ENCODE results near the gene EPB41L4B. TPM values are rescaled to one million over a fixed set of nuclear protein-coding genes. Genes with fewer than 3 reads are reported as not detected.

EPB41L4B gene
- total and polyA plus RNA-seq, 2 donors (not counting 1 experiment from before 2014, with no cell fraction given) = 0.56 to 2.8 TPM

- Histone ChIP-seq H3K4me1 (ENCODE audit: control insufficient read depth, extremely low read depth, insufficient read depth, low read length) (peaks cover 7% of the 10 kb centered on the region), H3K9me3 (ENCODE audit: control insufficient read depth, insufficient read depth, low read depth, low read length) (no peaks in the 10 kb centered on the region), H3K9ac (ENCODE audit: insufficient read depth, low read length) (no peak overlapping the region), H3K4me2 (ENCODE audit: extremely low read depth, insufficient read depth, low read length) (peak overlapping the region; percentile 75), H3K27me3 (ENCODE audit: control insufficient read depth, insufficient read depth, low read length) (no peaks in the 10 kb centered on the region), H3K79me2 (ENCODE audit: control insufficient read depth, insufficient read depth, low read length) (no peaks in the 10 kb centered on the region), H2AFZ (ENCODE audit: low read length) (no peak overlapping the region), H4K20me1 (ENCODE audit: control insufficient read depth, extremely low read depth, insufficient read depth, low read length) (no peaks in the 10 kb centered on the region), H3K4me3 (replicated peaks in 1 of 4; ENCODE audit: control extremely low read depth in 1 of 4, insufficient read depth in 1 of 4, low read depth in 3 of 4, low read length in 4 of 4) (no peak overlapping the region), H3K27ac (ENCODE audit: insufficient read depth, low read length) (peak overlapping the region; percentile 31), H3K36me3 (ENCODE audit: control insufficient read depth, insufficient read depth, low read length) (no peaks in the 10 kb centered on the region)
- DNase-seq (ENCODE audit: low read depth in 2 of 2) = peak; percentile 61 to 91
- TF ChIP-seq EZH2 (IDR thresholded peaks at IDR 0.05; ENCODE audit: low read length, missing control alignments) (no peak), CTCF (conservative IDR thresholded peaks at IDR 0.05 in 1 of 2, IDR thresholded peaks at IDR 0.05 in 1 of 2; ENCODE audit: low read depth in 1 of 2, low read length in 2 of 2) (no peak)
Measured at GRCh38 chr9:109253637-109254284, 67.1 kb downstream of the EPB41L4B start.

GRCh38 chr9:109253241-109253636, 67.6 kb downstream of the EPB41L4B start:
- Histone ChIP-seq H2AFZ (ENCODE audit: low read length) (no peak overlapping the region), H4K20me1 (ENCODE audit: control insufficient read depth, extremely low read depth, insufficient read depth, low read length) (no peaks in the 10 kb centered on the region), H3K9ac (ENCODE audit: insufficient read depth, low read length) (no peak overlapping the region), H3K27me3 (ENCODE audit: control insufficient read depth, insufficient read depth, low read length) (no peaks in the 10 kb centered on the region), H3K4me2 (ENCODE audit: extremely low read depth, insufficient read depth, low read length) (no peak overlapping the region), H3K36me3 (ENCODE audit: control insufficient read depth, insufficient read depth, low read length) (no peaks in the 10 kb centered on the region), H3K79me2 (ENCODE audit: control insufficient read depth, insufficient read depth, low read length) (no peaks in the 10 kb centered on the region), H3K9me3 (ENCODE audit: control insufficient read depth, insufficient read depth, low read depth, low read length) (no peaks in the 10 kb centered on the region), H3K27ac (ENCODE audit: insufficient read depth, low read length) (no peak overlapping the region), H3K4me3 (replicated peaks in 1 of 4; ENCODE audit: control extremely low read depth in 1 of 4, insufficient read depth in 1 of 4, low read depth in 3 of 4, low read length in 4 of 4) (no peak overlapping the region), H3K4me1 (ENCODE audit: control insufficient read depth, extremely low read depth, insufficient read depth, low read length) (peaks cover 7% of the 10 kb centered on the region)
- no peak for DNase-seq (ENCODE audit: low read depth in 2 of 2)
- TF ChIP-seq CTCF (conservative IDR thresholded peaks at IDR 0.05 in 1 of 2, IDR thresholded peaks at IDR 0.05 in 1 of 2; ENCODE audit: low read depth in 1 of 2, low read length in 2 of 2) = no peak
- no peak for TF ChIP-seq EZH2 (IDR thresholded peaks at IDR 0.05; ENCODE audit: low read length, missing control alignments)

GRCh38 chr9:109252291-109252690, 68.6 kb downstream of the EPB41L4B start:
- no peaks in the 10 kb centered on the region for H3K27me3 ChIP-seq (ENCODE audit: control insufficient read depth, insufficient read depth, low read length)
- no peaks in the 10 kb centered on the region for H3K9me3 ChIP-seq (ENCODE audit: control insufficient read depth, insufficient read depth, low read depth, low read length)
- H3K27ac ChIP-seq (ENCODE audit: insufficient read depth, low read length) = no peak overlapping the region
- no peaks in the 10 kb centered on the region for H4K20me1 ChIP-seq (ENCODE audit: control insufficient read depth, extremely low read depth, insufficient read depth, low read length)
- no peak overlapping the region for H2AFZ ChIP-seq (ENCODE audit: low read length)
- no peak overlapping the region for H3K4me3 ChIP-seq (replicated peaks in 1 of 4; ENCODE audit: control extremely low read depth in 1 of 4, insufficient read depth in 1 of 4, low read depth in 3 of 4, low read length in 4 of 4)
- TF ChIP-seq CTCF (conservative IDR thresholded peaks at IDR 0.05 in 1 of 2, IDR thresholded peaks at IDR 0.05 in 1 of 2; ENCODE audit: low read depth in 1 of 2, low read length in 2 of 2) = no peak
- TF ChIP-seq EZH2 (IDR thresholded peaks at IDR 0.05; ENCODE audit: low read length, missing control alignments) = no peak
- no peak for DNase-seq (ENCODE audit: low read depth in 2 of 2)
- no peaks in the 10 kb centered on the region for H3K79me2 ChIP-seq (ENCODE audit: control insufficient read depth, insufficient read depth, low read length)
- no peak overlapping the region for H3K9ac ChIP-seq (ENCODE audit: insufficient read depth, low read length)
- no peaks in the 10 kb centered on the region for H3K36me3 ChIP-seq (ENCODE audit: control insufficient read depth, insufficient read depth, low read length)
- peaks cover 7% of the 10 kb centered on the region for H3K4me1 ChIP-seq (ENCODE audit: control insufficient read depth, extremely low read depth, insufficient read depth, low read length)
- no peak overlapping the region for H3K4me2 ChIP-seq (ENCODE audit: extremely low read depth, insufficient read depth, low read length)
